KG1 (cell line): Measurements from ENCODE around the gene GTPBP1.
A peak's percentile ranks its signal among the peaks of the same experiment; 100 is the strongest.

Experiments
- DNase-seq: peaks from one replicate; lab custom pipeline; 2025; lab: John Stamatoyannopoulos, UW

The GTPBP1 gene

DNA sequence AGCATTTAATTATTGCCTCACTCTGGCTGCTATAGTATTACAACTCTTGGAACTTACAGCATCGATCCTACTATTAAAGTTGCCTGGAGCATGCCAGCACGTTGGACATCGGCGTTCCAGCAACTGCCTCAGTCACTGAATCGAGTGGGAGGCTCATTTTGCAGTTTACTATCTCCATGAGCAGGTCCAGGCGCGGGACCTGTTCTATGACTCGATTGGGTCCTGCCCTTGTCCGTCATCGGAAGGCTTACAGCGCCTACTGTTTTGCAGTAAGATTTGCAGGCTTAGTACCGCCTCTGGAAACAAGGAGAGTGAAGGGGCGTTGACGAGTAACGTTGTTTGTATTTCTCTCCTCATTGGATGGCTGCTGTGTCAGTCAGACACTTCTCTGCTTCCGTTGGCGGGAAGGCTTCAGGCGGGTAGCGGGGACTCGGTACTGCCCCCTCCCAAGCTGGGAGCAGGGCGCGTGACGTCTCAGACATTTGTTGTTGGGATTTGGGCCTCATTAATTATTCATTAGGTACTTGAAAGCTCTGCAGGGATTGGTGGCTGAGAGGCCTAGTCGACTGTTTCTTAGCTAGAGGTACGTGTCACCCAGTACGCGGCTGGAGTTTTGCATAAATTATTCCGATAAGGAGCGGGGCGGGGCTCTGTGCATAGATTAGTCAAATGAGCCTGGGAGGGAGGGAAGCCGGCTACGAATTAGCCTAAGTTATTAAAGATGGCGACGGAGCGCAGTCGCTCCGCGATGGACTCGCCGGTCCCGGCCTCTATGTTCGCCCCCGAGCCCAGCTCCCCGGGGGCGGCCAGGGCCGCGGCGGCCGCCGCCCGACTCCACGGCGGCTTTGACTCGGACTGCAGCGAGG, at the start of gene GTPBP1:
Gene GTPBP1 (plus strand): TSS at position 710 of the 866 bp plus-strand sequence. CDS start 12 bp downstream, at position 722.
- peak; percentile 100 for DNase-seq

DNA sequence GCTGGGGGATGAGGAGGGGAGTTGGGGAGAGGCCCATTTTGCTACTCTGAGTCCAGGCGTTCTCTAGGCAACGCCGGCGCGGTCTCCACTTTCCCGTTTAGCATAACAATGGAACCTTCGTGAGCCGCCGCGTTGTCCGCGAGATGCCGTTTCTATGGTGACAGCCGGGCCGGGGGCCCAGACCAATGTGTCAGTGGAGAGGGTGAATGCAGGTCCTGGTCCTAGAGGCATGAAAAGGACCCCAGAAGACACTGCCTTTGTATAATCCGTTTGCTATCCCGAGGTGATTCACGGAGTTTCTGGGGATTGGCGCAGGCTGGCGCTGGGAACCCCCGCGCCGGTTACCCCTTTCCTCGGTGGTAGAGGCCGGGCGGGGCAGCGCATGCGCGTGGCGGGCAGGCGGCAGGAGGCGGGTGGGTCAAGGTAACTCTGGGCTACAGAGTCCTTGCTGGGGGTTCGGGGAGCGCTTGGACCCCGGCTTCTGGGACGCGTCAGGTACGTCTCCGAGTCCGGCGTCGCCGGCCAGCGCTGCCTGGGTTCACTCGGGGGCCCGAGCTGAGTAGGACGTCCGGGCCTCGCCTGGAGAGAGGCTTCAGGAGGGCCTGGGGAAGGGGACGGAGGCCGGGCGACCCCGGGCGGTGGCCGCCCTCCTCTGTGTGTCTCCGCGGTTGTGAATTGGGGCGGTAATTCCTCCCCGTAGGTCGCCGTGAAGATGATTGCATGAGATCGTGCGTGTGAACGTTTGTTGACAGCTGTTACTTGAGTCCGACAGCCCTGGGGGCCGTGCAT, 49.3 kb upstream of the GTPBP1 start, which contains the start of the genes CBY1 and FAM227A:
Gene CBY1 (plus strand): TSS at position 383 of the 789 bp plus-strand sequence. CDS start 11,417 bp downstream, outside the sequence.
Gene FAM227A (minus strand): TSS at position 137 of the 789 bp plus-strand sequence. CDS start 6,224 bp downstream, outside the sequence.
- DNase-seq, result peak; percentile 85

DNA sequence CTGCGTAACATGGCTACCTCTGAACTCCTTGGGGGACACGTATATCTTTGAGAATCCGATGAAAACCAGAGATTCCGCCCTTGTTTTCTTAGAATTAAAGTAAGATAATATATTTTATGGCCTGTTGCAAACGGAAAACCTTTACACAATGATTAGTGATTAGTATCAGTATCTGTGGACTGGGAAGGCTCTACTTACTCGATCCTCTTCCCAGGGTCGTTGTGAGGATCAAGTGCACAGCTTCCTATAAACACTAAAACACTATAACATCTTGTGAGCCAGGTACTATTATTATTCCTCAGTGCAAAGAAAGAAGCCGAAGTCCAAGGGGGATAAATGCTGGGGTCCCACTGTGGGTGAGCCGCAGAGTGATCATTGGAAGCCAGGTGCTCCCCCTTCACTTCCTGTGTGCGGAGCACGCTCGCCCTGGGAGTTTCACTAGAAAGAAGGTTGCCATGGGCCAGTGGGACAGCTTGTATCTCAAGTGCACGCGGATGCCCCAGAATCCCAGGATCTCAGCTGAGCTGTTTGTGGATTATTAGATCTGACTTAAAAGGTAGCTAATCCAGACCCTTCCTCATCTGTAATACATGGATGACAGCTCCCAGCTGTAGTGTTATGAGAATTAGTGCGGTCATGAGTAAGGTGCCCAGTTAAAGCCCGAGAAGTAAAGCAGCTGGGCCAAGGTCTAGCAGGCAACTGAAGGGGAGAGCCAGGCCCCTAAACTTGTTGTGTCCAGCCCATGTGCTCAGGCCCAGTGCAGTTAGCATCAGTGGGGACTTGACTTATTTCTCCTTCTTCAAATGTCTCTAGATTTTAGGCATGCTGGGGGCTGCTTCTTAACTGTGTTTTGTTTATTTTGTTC, 48.5 kb upstream of the GTPBP1 start:
- peak; percentile 2 for DNase-seq

DNA sequence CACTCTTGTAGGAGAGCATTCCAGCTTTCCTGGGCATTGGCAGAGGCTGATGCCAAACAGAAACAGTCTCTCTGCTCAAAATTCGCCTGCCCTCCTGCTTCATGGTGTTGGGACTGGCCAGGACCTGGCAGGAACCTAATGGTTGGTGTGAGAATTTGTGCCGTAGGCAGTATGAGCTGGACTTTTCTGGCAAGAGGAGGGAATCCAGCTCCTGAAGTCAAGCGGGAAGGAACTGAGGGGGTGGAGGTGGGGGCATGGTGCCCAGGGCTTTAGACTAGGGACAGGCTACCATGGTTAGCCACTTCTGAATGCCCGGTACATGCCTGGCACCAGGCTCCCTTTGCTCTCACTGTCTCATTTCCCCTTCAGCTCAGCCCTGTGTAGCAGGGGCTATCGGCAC, 30.9 kb upstream of the GTPBP1 start:
- no peak for DNase-seq

DNA sequence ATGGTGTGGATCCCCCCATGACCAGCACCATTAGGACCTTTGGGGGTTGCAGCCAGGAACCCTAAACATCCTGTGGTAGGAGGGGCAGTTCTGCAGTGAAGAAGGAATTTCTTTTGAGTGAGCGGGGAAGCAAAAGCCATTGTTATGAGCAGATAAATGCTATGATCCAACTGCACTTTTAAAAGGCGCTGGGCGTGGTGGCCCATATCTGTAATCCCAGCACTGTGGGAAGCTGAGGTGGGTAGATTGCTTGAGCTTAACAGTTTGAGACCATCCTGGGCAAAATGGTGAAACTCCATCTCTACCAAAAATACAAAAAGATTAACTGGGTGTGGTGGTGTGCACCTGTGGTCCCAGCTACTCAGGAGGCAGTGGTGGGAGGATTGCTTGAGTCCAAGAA, 29.9 kb upstream of the GTPBP1 start:
- DNase-seq, result no peak

DNA sequence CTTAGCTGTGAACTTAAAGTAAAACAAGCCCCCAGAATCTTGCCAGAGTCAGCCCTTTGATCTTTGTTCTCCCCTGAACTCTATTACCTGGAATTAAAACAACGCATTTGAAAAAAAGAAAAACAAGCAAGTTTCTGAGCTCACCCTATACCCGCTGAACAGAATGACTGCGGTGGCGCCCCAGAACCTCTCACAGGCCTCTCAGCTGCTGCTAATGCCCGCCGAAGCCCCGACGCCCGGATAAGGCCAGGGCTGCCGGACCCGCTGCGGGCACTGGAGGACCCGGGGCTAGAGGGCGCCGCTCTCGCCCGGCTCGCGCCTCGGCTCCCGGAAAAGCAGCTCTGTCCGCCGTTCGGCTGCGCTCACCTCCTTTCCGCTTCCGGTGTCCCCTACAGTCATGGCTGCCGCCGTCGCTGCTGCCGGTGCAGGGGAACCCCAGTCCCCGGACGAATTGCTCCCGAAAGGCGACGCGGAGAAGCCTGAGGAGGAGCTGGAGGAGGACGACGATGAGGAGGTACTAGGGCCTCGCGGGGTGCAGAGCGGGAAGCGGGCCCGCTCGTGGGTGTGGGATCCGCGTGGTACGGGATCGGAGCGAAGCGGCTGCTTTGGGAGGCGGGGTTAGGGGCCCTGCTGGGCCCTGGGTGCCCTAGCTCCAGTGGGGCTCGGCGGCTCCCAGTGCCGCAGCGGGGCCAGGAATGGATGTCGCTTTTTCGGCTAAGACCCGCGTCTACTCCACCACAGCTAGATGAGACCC, 24.0 kb upstream of the GTPBP1 start, which contains the start of gene TOMM22:
Gene TOMM22 (plus strand): TSS at position 376 of the 754 bp plus-strand sequence. CDS start 22 bp downstream, at position 398.
- peak; percentile 89 for DNase-seq

DNA sequence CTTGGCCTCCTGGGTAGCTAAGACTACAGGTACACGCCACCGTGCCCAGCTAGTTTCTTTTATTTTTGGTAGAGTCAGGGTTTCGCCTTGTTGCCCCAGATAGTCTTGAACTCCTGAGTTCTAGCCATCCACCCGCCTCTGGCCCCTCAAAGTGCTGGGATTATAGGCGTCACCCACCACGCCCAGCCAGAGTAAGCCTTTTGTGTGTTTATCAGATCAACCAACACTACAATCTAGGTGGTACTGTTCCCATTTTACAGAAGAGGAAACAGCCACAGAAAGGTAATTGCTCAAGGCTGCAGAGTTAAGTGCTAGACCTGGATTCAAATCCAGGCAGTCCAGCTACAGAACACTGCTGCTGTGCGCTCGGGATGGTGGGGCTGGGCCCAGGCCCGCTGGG, 20.8 kb upstream of the GTPBP1 start:
- DNase-seq, result no peak

DNA sequence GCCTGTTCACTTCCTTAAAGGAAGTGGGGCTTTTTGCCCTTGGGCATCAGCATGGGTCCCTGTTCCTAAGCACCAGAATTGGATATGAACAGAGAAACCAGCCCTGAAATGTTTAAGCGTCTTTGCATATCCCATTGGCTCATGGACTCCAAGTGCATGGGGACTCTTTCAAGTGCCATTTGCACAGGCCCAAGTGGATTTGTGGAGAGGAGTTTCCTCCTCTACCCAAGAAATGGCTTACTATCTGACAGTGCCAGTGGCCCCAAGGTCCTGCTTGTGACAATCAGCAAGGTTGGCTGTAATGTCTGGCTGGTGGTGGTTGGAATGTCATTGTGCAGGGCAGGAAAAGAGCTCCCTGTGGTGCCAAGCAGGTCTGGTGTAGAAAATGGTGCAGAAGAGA, 20.0 kb upstream of the GTPBP1 start:
- DNase-seq, result no peak

DNA sequence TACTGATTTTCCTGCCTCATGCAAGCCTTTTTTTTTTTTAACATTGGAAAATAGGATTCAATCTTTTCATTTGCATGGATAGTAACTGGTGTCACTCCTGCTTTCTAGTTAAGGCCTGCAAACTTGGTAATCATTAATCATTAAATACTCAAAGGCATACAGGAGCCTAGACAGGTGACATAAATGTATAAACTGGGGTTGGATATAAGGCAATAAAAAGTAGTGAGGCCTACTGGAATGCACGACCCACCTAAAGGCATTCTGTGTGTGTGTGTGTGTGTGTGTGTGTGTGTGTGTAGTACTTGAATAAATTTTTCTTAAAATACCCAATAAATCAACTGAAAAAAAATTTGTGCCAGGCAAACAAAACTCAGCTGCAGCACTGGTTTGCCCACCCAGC, 16.1 kb upstream of the GTPBP1 start:
- DNase-seq, result no peak

DNA sequence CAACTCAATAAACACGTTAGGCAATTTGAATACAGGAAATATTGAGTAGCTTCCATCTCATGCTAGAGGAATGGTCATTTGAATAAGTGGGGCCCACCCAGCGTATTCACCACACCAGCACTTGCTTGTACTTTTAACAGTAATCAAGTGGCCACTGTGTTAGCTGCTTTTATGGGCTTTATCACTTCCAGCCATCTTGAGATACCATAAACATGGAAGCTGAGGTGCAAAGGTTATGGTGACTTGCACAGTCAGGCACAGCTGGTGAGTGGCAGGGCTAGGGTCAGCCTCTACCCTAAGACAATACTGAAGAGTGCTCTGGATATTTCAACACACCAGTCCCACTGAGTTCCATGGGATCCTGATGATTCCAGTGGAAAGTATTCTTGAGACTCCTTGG, 11.7 kb upstream of the GTPBP1 start:
- no peak for DNase-seq

DNA sequence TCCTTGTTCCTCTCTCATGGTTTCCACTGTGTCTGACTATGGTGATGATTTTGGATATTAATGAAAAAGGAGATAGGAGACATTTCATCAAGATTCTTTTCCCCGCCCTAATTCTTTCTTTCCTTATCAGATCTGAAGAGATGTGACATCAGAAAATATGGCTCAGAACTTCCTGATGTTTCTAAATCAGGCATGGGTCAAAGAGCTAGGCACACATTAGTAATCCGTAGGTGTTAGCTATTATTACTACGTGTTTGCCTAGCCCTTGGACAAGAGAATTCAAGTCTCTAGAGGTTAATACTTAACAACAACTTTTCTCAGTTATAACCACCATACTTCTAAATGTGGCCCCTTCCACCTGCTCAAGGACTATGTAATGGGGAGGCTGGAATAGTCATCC, 10.8 kb upstream of the GTPBP1 start:
- DNase-seq, result no peak

DNA sequence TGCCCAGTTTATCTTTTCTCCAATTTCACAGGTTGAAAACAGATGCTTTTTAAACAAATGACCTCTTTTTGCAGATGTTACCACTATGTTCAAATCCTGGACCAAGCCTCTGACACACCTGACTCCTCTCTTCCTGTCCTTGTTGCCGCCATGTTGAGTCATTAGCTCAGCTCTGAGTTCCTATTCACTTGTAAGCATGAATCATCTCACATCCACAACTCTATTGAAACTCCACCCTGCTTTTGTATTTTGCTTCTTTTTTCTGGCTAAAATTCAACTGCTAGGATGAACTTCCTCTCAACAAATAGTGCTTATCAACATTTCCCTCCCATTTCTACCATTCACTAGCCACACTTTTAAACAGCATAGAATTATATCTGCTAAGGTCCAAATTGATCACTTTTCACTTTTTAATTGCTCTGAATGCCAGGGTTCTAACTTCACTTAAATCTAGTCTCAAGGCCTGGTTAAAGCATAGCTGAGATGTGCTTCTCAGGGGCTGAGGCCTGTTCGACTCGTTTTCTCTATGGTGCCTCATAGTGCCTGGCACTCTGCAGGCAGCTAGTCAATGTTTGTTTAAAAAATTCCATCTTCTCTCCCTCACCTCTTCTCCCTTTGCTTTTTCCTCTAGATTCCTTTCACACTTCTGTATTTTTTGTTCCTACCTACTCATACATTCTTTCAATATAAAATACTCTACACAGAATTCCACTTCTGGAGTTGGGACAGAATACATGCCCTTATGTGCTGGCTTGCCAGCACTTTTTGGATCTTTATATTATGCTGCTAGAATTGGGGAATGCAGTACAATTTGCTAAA, 8.9 kb upstream of the GTPBP1 start:
- no peak for DNase-seq

DNA sequence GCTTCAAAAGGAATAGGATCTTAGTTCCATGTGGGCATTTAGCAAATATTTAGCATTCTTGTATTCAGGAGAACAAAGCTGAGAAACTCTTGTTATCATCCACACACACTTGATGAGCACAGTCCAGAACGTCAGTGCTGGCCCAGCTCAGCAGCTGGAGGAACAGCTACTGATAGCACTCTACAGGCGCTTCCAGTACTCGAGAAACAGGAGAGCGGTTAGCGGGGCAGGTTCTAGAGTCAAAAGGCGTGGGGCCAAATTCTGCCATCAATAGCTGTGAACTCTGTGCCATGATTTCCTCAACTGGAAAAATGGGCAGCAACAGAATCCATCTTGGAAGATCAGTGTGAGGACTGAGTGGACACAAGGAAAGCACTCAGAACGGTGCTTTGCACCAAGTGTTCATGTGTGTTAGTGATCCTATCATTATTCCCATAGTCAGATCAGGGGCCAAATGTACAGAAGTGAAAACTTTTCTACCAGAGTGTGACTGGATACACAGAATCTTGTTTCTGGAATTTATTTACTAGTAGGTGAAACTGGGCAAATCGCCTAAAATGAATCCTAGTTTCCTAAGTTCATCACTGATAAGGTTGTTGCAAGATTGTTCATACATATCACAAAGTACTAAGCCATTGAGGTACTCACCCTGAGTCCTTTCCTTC, 8.2 kb upstream of the GTPBP1 start:
- DNase-seq, result no peak

DNA sequence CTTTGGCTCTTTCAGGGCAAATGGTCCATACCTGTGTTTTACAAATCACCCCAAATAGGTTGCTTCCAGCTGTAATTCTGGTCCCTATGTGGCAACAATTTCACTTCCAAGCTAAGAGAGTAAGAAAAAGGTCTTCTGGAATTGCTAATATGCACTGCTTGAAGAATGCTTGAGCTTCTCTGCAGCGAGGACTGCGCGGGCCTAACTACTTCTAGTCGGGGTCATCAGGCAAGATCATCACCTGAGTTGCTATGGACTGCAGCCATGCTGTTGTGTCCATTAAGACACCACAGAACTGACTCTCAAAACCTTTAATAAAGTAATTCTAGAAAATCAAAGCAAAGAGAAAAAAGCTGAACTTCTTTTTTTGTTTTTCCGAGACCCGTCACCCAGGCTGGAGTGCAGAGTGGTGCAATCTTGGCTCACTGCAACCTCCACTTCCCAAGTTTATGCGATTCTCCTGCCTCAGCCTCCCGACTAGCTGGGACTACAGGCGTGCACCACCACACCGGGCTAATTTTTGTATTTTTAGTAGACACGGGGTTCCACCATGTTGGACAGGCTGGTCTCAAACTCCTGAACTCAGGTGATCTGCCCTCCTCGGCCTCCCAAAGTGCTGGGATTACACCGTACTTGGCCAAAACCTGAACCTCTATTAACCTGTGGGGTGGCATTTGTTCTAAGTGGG, 7.2 kb upstream of the GTPBP1 start:
- DNase-seq, result no peak

DNA sequence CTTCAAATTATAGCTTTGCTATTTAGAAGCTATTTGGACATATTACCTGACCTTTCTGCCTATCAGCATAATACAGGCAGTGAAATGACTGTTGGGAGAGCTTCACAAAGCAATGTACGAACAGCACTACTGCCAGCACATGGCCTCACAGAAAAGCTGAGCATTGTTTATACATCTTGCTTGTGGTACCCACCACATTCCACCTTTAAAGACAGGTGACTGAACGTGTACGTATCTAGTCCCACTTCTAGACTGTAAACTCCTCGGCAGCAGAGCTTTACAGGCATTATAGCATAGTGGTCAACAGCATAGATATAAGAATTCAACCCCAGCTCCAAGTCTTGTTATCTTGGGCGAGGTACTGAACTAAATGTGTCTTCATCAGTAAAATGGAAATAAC, 6.6 kb upstream of the GTPBP1 start:
- no peak for DNase-seq

DNA sequence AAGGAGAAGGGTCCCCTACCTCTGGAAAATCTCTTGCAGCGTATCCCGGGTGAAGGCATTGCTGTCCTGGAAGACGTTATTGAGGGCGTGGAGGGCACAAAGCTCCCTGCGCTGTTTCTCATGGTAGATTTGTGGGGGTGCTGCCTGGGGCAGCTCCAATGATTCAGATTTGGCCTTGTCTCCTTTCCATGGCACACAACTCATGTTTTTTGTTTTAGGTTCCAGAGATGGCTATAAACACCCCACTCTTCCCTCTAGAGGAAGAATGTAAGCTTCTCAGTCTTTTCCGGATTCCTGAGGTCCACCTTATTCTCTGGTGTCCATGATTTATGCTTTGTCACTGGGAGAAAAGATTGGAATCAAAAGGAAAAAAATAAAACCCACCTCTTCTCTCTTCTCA, 6.0 kb upstream of the GTPBP1 start:
- DNase-seq, result no peak

DNA sequence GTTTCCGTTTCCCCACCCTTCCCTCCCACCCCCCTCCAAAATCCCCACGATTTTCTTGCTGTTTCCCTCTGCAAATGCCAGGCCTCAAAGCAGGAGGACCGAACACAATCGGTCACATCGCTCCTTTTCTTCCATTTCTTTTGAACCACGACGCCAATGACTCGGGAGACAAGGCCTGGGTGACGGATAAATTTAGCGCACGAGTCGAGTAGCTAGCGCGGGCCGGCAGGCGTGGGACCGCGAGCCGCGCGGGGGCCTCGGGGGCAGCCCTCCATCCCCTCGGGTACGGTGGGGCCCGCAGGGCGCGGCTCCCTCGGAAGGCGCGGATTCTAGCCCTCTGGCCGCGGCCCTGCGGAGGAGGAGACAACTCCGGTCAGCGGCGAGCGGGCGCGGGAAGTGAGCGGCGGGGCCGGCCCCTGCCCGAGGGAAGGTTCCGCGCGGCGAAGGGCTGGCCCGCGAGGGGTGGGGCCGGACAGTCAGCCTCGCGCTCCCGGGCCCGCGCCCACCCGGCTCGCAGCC, 5.4 kb upstream of the GTPBP1 start:
- no peak for DNase-seq

DNA sequence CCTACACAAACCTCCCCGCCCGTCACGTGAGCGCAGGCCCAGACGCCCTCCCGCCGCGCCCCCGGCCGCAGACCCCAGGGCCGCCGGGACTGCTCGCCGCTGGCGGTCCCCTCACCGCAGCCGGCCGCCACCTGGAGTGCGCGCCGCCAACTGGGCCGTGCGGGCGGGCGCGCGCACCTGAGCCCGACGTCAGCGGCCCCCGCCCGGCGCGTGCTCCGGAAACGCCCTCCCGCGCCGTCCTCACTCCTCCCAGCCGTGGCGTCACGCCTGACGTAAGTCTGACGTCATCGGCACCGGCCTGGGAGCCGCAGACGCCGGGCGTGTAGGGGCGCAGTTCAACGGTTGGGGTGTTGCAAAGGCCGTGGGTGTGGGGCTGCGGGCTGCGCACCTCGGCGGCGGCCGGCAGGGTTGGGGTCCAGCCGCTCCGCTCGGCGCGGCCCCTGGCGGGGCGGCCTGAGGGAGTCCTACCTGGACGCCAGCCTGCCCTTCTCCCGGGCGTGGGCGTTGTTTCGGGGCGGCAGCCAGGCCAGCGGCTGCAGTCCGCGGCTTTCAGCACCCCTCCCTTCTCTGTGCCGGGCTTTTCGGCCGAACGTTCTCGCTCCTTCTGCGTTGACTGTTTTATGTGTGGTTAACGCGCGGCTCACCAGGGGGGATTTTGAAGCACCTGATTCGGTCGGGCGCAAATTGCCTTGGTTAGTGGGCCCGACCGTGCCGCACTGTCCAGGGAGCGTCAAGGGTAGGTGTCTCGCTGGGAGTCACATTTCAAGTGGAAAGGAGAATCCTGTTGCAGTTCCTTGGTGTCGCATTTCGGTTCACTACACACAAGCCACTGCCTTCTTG, 4.7 kb upstream of the GTPBP1 start, which contains the start of gene JOSD1:
Gene JOSD1 (minus strand): TSS at position 155 of the 840 bp plus-strand sequence. CDS start 956 bp downstream, outside the sequence.
- DNase-seq, result peak; percentile 85
